Activated naive CD8-positive, alpha-beta T cell treated with anti-CD3 and anti-CD28 coated beads, Interleukin-2, amount 10 ng/mL, durations not matched to agents 7 days and 5 days (primary cell): Measurements from ENCODE around the gene RERG. TPM values are rescaled to one million over a fixed set of nuclear protein-coding genes. Genes with fewer than 3 reads are reported as not detected.

Experiments
- ATAC-seq: fragments of 150-1000 bp; cut with Tn5 transposase; one replicate; pipeline ENCODE4 v1.10.0; 2021; ENCODE audit warnings: low read depth, moderate library complexity
- POLR2A ChIA-PET: fragments of 350-600 bp; sonication (Branson Sonifier 250); formaldehyde crosslinking; loops from one replicate; lab custom pipeline; 2021; ENCODE audit warnings: antibody characterized with exemption; lab: Charles Lee
- DNase-seq: peaks from one replicate; pipeline ENCODE4 v3.0.0; 2021
- H3K27ac Mint-ChIP-seq: one replicate; pipeline ENCODE4 v1.8.0; 2022; ENCODE audit warnings: mild to moderate bottlenecking, mixed read lengths
- H3K27me3 Mint-ChIP-seq: one replicate; pipeline ENCODE4 v1.8.0; 2022; ENCODE audit warnings: mild to moderate bottlenecking, moderate library complexity, mixed read lengths
- H3K36me3 Mint-ChIP-seq: one replicate; pipeline ENCODE4 v1.8.0; 2021; ENCODE audit warnings: mild to moderate bottlenecking, mixed read lengths
- H3K4me1 Mint-ChIP-seq: one replicate; pipeline ENCODE4 v1.8.0; 2021; ENCODE audit warnings: mixed read lengths
- H3K4me3 Mint-ChIP-seq: one replicate; pipeline ENCODE4 v1.8.0; 2022; ENCODE audit warnings: mild to moderate bottlenecking, moderate library complexity, mixed read lengths
- H3K9me3 Mint-ChIP-seq: one replicate; pipeline ENCODE4 v1.8.0; 2021; ENCODE audit warnings: mixed read lengths
- total RNA-seq, 2 experiments: library from RNA; stranded (reverse); gene quantifications; one replicate each; pipeline ENCODE4 v1.2.3, GENCODE V29; 2021

RERG gene
- total RNA-seq, 2 experiments from 2014 or later, result not detected

DNA sequence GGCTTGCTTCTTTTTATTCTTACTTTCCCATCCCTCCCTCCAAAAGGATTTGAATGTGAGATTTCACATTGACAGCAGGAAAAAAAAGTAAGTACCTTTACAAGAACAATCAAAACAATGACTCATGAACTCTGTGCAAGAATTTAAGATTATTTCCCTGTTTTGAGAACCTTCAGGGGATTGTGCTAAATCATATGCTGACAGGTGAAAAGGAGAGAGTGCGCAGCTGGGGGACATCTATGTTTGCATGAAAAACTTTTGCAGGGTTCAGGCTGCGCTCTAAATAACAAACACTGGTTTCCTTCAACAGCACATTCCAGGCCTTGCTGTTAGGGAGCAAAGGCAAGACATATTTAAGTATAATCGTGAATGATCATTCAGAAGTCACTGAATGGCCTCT is 27.3 kb downstream of the RERG start:
- H3K9me3 Mint-ChIP-seq, result no peaks in the 10 kb centered on the region
- no peaks in the 10 kb centered on the region for H3K36me3 Mint-ChIP-seq
- ATAC-seq (no peak), DNase-seq (no peak)
- peaks cover 17% of the 10 kb centered on the region for H3K27me3 Mint-ChIP-seq
- H3K4me1 Mint-ChIP-seq, result no peaks in the 10 kb centered on the region
- no peak overlapping the region for H3K27ac Mint-ChIP-seq
- POLR2A ChIA-PET, result no interaction called here
- no peak overlapping the region for H3K4me3 Mint-ChIP-seq

DNA sequence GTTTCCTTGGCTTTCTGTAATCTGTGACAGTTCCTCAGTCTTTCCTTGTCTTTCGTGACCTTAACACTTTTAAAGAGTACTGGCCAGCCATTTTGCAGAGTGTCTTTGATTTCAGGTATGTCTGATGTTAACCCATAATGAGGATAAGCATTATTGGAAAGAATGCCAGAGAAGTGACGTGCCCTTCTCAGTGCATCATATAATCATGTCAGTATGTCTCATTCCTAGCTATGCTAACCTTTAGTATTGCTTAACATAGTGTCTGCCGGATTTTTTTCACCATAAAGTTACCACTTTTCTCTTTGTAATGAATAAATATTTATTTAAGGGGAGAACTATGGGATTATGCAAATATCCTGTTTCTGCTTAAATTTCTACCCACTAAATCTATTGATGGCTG is 28.5 kb downstream of the RERG start:
- no peaks in the 10 kb centered on the region for H3K4me1 Mint-ChIP-seq
- no peak overlapping the region for H3K27ac Mint-ChIP-seq
- H3K4me3 Mint-ChIP-seq, result no peak overlapping the region
- no peaks in the 10 kb centered on the region for H3K36me3 Mint-ChIP-seq
- H3K9me3 Mint-ChIP-seq, result no peaks in the 10 kb centered on the region
- DNase-seq (no peak), ATAC-seq (no peak)
- peaks cover 17% of the 10 kb centered on the region for H3K27me3 Mint-ChIP-seq
- POLR2A ChIA-PET, result no interaction called here

DNA sequence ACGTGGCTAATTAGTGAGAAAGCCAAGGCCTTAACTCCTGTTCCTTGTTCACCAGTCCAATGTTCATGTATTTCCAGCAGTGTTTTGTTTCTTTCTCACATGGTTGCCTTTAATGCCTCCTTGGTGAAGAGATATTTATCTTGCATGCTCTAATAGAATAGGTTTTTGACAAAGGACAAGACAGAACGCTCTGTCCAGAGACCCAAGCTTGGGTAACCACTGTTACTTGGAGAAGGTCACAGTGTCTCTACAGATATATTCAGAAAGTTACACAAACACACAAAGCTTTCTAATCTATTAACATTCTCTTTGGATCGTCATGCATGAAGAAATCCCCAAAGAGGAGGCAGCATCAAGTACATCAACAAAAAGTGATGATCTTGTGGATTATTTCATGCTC is 33.1 kb downstream of the RERG start:
- DNase-seq (no peak), ATAC-seq (no peak)
- H3K4me1 Mint-ChIP-seq, result no peaks in the 10 kb centered on the region
- H3K27me3 Mint-ChIP-seq, result peaks cover 4% of the 10 kb centered on the region
- POLR2A ChIA-PET, result no interaction called here
- H3K36me3 Mint-ChIP-seq, result no peaks in the 10 kb centered on the region
- no peaks in the 10 kb centered on the region for H3K9me3 Mint-ChIP-seq
- H3K27ac Mint-ChIP-seq, result no peak overlapping the region
- H3K4me3 Mint-ChIP-seq, result no peak overlapping the region

DNA sequence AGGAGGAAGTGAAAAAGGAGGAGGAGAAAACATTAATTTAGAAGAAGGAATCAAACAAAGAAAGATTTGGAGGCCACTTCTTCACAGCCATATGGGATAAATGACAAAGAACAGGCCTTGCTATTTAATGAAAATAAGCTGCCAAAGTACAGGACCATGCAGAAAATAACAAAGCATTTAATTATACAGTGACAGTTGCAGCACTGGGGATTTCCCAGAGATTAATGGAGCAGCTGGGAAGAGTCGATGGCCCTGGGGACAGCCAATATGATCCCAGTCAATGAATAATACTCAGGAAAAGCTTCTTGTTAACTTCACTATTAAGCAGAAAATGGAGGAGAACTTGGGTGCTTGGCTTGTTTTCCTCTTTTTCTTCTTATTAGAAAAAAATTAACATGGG is 34.6 kb downstream of the RERG start:
- no peaks in the 10 kb centered on the region for H3K9me3 Mint-ChIP-seq
- no peaks in the 10 kb centered on the region for H3K36me3 Mint-ChIP-seq
- H3K4me3 Mint-ChIP-seq, result no peak overlapping the region
- H3K27ac Mint-ChIP-seq, result no peak overlapping the region
- H3K27me3 Mint-ChIP-seq, result peaks cover 5% of the 10 kb centered on the region
- no peaks in the 10 kb centered on the region for H3K4me1 Mint-ChIP-seq
- POLR2A ChIA-PET, result no interaction called here
- ATAC-seq, result no peak
- DNase-seq, result no peak

DNA sequence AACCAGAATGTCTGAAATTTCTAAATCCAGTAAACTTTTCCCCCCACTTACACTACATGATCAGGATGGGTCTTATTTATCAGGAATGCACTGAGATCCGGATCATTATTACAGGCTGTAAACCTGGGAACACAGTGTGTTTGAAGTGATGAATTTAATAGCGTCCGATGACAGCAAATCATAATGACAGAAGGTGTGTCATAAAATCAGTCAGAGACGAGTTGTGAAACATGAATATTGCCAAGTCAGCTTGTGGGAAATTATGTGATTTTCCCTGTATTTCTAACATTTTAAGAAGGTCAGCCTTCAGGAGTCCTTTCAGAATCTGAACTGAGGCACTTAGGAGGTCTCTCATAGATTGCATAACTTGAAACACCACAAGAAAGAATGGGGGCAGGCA is 36.7 kb downstream of the RERG start:
- Mint-ChIP-seq H3K4me3 (no peak overlapping the region), H3K27me3 (peaks cover 8% of the 10 kb centered on the region), H3K27ac (no peak overlapping the region), H3K36me3 (no peaks in the 10 kb centered on the region), H3K4me1 (no peaks in the 10 kb centered on the region), H3K9me3 (no peaks in the 10 kb centered on the region)
- DNase-seq, result no peak
- POLR2A ChIA-PET, result no interaction called here
- ATAC-seq, result no peak

DNA sequence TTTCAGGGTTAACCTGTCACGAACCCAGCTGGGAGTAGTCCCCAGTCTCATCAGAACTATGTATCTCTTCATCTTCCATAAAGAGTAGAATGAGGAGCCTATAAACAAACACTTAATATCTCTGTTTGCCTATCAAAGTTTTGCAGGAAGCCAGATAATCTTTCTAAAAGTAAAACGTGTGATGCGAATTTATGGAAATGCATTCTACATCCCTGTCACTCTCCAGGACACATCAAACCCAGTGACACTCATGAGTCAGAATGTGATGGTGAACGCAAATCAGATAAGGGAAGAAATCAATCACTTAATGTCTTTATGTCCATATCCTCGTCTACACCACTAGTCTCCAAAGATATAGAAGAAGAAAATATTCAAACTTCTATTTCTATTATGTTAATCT is 37.4 kb downstream of the RERG start:
- H3K4me1 Mint-ChIP-seq, result no peaks in the 10 kb centered on the region
- H3K9me3 Mint-ChIP-seq, result no peaks in the 10 kb centered on the region
- H3K36me3 Mint-ChIP-seq, result no peaks in the 10 kb centered on the region
- ATAC-seq (no peak), DNase-seq (no peak)
- POLR2A ChIA-PET, result no interaction called here
- peaks cover 13% of the 10 kb centered on the region for H3K27me3 Mint-ChIP-seq
- H3K27ac Mint-ChIP-seq, result no peak overlapping the region
- H3K4me3 Mint-ChIP-seq, result no peak overlapping the region

DNA sequence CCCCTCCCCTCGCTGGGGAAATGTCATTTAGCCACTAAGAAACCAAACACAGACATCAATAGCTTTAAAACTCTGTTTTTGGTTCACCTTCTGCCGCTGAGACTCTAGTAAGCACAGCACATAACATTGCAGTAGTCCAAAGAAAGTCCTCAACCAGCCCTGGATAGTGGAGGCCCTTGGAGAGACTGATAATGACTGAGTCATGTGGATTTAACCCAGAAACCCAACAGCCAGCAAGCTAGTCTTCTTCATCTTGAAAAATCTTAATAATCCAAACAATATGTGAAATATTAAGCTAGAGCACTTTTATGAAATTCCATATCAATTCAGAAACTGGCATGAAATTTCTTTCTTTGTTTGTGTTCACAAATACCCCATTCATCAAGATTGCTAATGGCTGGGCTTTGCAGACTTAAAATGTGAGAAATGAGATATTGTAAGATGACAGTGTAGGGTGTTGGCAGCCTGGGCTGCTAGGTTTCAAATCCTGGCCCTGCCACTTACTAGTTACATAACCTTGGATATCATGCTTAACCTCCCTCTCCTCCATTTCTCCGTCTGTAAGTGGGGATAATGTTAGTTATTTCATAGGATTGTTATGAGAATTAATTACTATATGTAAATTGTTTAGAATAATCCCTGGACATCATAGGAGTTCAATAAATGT is 40.1 kb downstream of the RERG start:
- POLR2A ChIA-PET, result no interaction called here
- DNase-seq (no peak), ATAC-seq (no peak)
- H3K27me3 Mint-ChIP-seq, result peaks cover 26% of the 10 kb centered on the region
- no peaks in the 10 kb centered on the region for H3K4me1 Mint-ChIP-seq
- no peak overlapping the region for H3K27ac Mint-ChIP-seq
- no peaks in the 10 kb centered on the region for H3K36me3 Mint-ChIP-seq
- H3K9me3 Mint-ChIP-seq, result no peaks in the 10 kb centered on the region
- H3K4me3 Mint-ChIP-seq, result no peak overlapping the region

DNA sequence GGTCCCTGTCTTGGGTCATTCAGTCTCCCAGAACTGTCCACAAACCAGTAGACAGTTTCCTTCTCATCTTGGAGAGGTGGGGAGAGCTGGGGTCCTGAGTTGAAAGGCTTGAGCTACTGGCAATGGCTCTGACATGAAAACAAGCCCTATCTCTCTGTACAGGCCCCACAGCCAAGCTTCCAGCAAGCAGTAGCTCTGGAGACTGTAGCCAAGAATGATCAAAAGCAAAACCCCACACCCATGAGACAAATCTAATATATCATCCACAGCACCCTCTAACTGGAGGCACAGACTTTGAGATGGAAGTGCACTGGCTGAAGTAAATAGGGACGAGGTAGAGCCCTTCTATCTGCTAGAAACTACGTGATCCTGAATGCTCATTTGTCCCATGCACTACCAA is 40.9 kb downstream of the RERG start:
- H3K4me3 Mint-ChIP-seq, result no peak overlapping the region
- ATAC-seq, result no peak
- no peaks in the 10 kb centered on the region for H3K4me1 Mint-ChIP-seq
- no peaks in the 10 kb centered on the region for H3K9me3 Mint-ChIP-seq
- POLR2A ChIA-PET, result interaction anchor here (0.5 kb wide), 1 partner anchor 1632 kb away, joined by 3 read pairs; no protein-coding TSS in a partner anchor
- no peak overlapping the region for H3K27ac Mint-ChIP-seq
- no peak for DNase-seq
- H3K36me3 Mint-ChIP-seq, result no peaks in the 10 kb centered on the region
- peaks cover 27% of the 10 kb centered on the region for H3K27me3 Mint-ChIP-seq

DNA sequence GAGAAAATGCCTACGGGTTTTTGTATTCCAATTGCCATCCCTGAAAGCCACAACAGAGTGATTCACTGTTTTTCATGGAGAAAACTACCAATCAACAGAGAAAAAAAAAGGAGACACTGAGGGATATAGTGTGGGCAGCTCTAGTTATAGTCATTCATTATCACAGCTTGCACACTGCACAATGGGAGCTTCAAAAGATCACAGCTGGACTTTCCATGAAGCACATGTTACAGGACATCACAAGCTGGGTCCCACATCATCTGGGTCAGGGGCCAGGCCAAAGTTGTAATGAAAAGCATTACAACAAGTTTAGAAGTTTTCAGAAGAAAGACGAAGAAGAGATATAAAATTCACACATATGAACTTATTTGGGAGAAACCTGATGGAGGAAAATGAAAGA is 41.5 kb downstream of the RERG start:
- Mint-ChIP-seq H3K4me3 (no peak overlapping the region), H3K36me3 (no peaks in the 10 kb centered on the region), H3K4me1 (no peaks in the 10 kb centered on the region), H3K27ac (no peak overlapping the region), H3K27me3 (peaks cover 27% of the 10 kb centered on the region), H3K9me3 (no peaks in the 10 kb centered on the region)
- ATAC-seq (no peak), DNase-seq (no peak)
- POLR2A ChIA-PET, result no interaction called here

DNA sequence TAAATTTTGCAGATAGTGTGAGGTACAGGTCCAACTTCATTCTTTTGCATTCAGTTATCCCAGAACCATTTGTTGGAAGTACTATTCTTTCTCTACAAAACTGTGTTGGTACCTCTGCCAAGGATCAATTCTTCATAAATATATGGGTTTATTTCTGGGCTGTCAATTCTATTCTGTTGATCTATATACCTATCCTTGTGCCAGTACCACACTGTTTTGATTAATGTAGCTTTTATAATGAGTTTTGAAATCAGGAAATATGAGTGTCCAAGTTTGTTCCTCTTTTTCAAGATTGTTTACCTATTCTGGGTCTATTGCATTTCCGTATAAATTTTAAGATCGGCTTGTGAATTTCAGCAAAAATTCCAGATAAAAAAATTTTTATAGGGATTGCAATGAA is 48.1 kb downstream of the RERG start:
- Mint-ChIP-seq H3K27me3 (peaks cover 30% of the 10 kb centered on the region), H3K9me3 (no peaks in the 10 kb centered on the region), H3K4me1 (no peaks in the 10 kb centered on the region), H3K4me3 (no peak overlapping the region), H3K27ac (no peak overlapping the region), H3K36me3 (no peaks in the 10 kb centered on the region)
- POLR2A ChIA-PET, result no interaction called here
- DNase-seq (no peak), ATAC-seq (no peak)

DNA sequence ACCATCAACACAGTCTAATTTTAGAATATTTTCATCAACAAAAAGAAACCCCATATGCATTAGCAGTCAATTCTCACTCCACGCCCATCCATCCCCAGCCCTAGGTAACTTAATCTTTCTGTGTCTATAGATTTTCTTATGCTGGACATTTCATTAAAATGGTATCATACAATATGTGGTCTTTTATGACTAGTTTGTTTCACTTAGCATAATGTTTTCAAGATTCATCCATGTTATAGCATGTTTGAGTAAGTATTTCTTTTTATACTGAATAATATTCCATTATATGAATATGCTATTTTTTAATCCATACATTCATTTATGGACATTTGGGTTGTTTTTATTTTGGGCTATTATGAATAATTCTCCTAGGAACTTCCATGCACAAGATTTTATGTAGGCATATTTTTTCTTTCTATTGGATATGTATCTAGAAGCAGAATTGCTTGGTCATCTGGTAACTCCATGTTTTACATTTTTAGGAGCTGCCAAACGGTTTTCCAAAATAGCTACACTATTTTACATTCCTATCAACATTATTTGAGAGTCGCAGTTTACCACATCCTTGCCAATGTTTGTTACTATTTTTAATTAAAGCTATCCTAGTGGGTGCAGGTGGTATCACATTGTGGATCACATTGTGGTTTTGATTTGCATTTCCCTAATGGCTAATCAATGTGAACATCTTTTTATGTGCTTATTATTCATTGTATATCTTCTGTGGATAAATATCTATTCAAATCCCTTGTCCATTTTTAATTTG is 49.0 kb downstream of the RERG start:
- Mint-ChIP-seq H3K27me3 (peaks cover 25% of the 10 kb centered on the region), H3K27ac (no peak overlapping the region), H3K4me3 (no peak overlapping the region), H3K9me3 (no peaks in the 10 kb centered on the region), H3K4me1 (no peaks in the 10 kb centered on the region), H3K36me3 (no peaks in the 10 kb centered on the region)
- ATAC-seq (no peak), DNase-seq (no peak)
- POLR2A ChIA-PET, result no interaction called here

DNA sequence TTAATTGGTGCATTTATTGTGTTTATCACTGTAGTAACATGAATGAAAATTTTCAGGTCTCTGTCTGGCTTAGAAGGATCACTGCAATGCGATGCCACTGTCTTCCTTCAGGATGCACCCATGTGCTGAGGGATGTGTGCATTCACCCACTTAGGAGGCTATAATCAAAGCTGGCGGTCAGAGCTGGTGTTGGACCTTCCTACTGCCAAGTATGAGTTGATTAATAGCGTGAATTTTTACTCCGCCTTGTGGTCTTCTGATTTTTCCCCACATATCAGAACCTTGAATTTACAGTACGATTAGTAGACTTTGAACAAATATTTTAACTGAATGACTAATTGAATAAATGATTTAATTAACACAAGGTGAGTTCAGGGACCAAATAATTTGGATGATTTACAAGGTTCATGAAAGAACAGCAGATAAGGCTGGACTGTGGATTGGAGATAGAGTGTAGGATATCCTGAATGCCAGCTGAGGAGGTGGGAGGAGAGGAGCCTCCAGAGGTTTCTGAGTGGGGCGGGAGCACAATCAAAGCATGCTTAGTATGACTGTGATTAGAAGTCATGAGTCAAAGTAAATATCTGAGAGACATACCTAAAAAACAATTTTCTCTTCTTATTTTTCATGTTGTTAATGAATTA is 50.1 kb downstream of the RERG start:
- no peak overlapping the region for H3K27ac Mint-ChIP-seq
- H3K27me3 Mint-ChIP-seq, result peaks cover 19% of the 10 kb centered on the region
- ATAC-seq (no peak), DNase-seq (no peak)
- POLR2A ChIA-PET, result no interaction called here
- no peaks in the 10 kb centered on the region for H3K4me1 Mint-ChIP-seq
- no peaks in the 10 kb centered on the region for H3K36me3 Mint-ChIP-seq
- H3K4me3 Mint-ChIP-seq, result no peak overlapping the region
- H3K9me3 Mint-ChIP-seq, result no peaks in the 10 kb centered on the region

DNA sequence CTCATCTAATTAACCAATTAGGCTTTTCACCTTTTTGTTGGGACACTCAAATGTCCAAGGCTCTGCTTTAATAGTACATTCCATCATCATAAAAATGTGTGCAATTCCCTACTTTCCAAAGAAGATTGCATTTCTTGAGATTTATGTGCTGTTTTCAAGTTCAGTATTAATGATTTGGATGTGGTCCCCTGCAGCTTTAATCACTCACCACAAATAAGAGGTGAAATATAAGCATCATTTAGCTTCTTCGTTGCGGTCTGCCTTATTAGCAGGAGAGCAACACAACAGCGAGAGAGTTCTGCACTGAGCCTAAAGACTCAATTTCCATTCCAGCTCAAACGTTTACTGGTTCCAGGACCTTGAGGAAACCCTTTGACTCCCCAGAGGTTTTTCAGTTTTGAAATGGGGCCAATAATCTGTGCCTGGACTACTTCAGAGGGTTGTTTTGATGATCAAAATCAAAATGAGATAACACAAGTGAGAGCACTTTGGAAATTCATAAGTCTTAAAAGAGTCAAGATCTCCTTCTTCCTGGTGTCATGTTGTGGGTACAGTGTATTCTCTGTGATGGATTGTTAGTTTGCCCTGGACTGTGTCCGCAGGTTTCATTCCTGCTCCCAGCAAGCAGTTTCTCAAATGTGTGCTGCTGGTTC is 53.1 kb downstream of the RERG start:
- no peaks in the 10 kb centered on the region for H3K9me3 Mint-ChIP-seq
- H3K27me3 Mint-ChIP-seq, result peaks cover 18% of the 10 kb centered on the region
- no peak for ATAC-seq
- DNase-seq, result no peak
- H3K36me3 Mint-ChIP-seq, result no peaks in the 10 kb centered on the region
- H3K4me3 Mint-ChIP-seq, result no peak overlapping the region
- no peaks in the 10 kb centered on the region for H3K4me1 Mint-ChIP-seq
- no peak overlapping the region for H3K27ac Mint-ChIP-seq
- POLR2A ChIA-PET, result no interaction called here
